K562 (cell line): ENCODE data around the gene AGAP3. TPM values are rescaled to one million over a fixed set of nuclear protein-coding genes. Genes with fewer than 3 reads are reported as not detected.

Experiments used
- CBFA2T2 ChIP-seq: fragments of 450-650 bp; conservative IDR thresholded peaks from 2 replicates; pipeline ENCODE4 v1.6.1; 2017; ENCODE audit warnings: mild to moderate bottlenecking
- DIDO1 ChIP-seq: fragments of 450-650 bp; IDR thresholded peaks from 2 replicates; pipeline ENCODE4 v1.6.1; 2016; ENCODE audit warnings: low read depth, missing biosample characterization, missing genetic modification characterization
- FOXM1 ChIP-seq, 2 experiments: fragments of 450-650 bp in 1 of 2; sonication (generic) in 1 of 2; formaldehyde crosslinking in 1 of 2; IDR thresholded peaks; 2 replicates each; pipeline versions ENCODE4 v1.6.1 to v1.9.0; 2017 to 2022; ENCODE audit warnings: low read depth in 2 of 2, mild to moderate bottlenecking in 2 of 2, missing genetic modification reagents in 1 of 2, moderate library complexity in 1 of 2
- FUS ChIP-seq: fragments of 200-400 bp; formaldehyde crosslinking; optimal IDR thresholded peaks from 2 replicates; pipeline ENCODE3; 2017; ENCODE audit warnings: low read depth, low read length
- KLF6 ChIP-seq: fragments of 250-450 bp; sonication (Bioruptor Pico); IDR thresholded peaks from 2 replicates; pipeline ENCODE4 v1.4.0; 2020; ENCODE audit warnings: mild to moderate bottlenecking, moderate library complexity, borderline replicate concordance
- MEF2D ChIP-seq: conservative IDR thresholded peaks from 2 replicates; pipeline ENCODE4 v1.6.1; 2016; ENCODE audit warnings: low read depth, missing genetic modification characterization, missing compliant biosample characterization
- MTA3 ChIP-seq: fragments of 450-650 bp; formaldehyde crosslinking; IDR thresholded peaks from 2 replicates; pipeline ENCODE4 v1.6.1; 2017; ENCODE audit warnings: mild to moderate bottlenecking, borderline replicate concordance
- PTRF ChIP-seq: fragments of 450-650 bp; IDR thresholded peaks from 2 replicates; pipeline ENCODE4 v1.6.1; 2016; ENCODE audit warnings: mild to moderate bottlenecking, missing genetic modification characterization, missing compliant biosample characterization
- SAP30 ChIP-seq: fragments of 200-600 bp; sonication (generic); IDR thresholded peaks from 2 replicates; pipeline ENCODE4 v1.6.1; 2012; ENCODE audit warnings: borderline replicate concordance, low read depth, mild to moderate bottlenecking, moderate library complexity, low read length, control low read depth, inconsistent platforms; ENCODE audit not compliant: insufficient read depth, poor library complexity, severe bottlenecking
- SREBF2 ChIP-seq: sonication (generic); formaldehyde crosslinking; IDR thresholded peaks from 2 replicates; pipeline ENCODE4 v1.4.0; 2020; ENCODE audit warnings: mild to moderate bottlenecking, missing genetic modification reagents
- ZBED1 ChIP-seq: IDR thresholded peaks from 2 replicates; pipeline ENCODE4 v1.6.1; 2014
- ZBTB7A ChIP-seq: IDR thresholded peaks from 2 replicates; pipeline ENCODE4 v1.6.1; 2011; ENCODE audit warnings: low read depth, mild to moderate bottlenecking, low read length, moderate library complexity, borderline replicate concordance; ENCODE audit not compliant: control insufficient read depth
- ZEB2 ChIP-seq: fragments of 450-650 bp; IDR thresholded peaks from 2 replicates; pipeline ENCODE4 v1.6.1; 2016
- ZKSCAN3 ChIP-seq: fragments of 250-450 bp; sonication (Bioruptor Pico); IDR thresholded peaks from 2 replicates; pipeline ENCODE4 v1.4.0; 2020
- ZNF23 ChIP-seq: fragments of 250-450 bp; sonication (Bioruptor Pico); IDR thresholded peaks from 2 replicates; pipeline ENCODE4 v1.4.0; 2020; ENCODE audit warnings: mild to moderate bottlenecking
- polyA plus RNA-seq, 8 experiments: library from polyadenylated mRNA; depleted of rRNA in 4 of 8; stranded (reverse) in 5 of 8; unstranded in 3 of 8; fragments of >200 nt; fragmentation: Nextera tagmentation in 2 of 8; fragmentation: Illumina TruSeq in 1 of 8; extraction: Ambion mirVana in 2 of 8; extraction: Trizol in 1 of 8; gene quantifications; 2 replicates each; pipeline versions ENCODE4 v1.2.1 to v1.2.3, GENCODE V29; 2011 to 2014; ENCODE audit warnings: inconsistent platforms in 1 of 8, missing spikeins in 1 of 8
- total RNA-seq, 7 experiments: library from RNA; depleted of rRNA in 6 of 7; stranded (reverse); fragments of >200 nt in 6 of 7; fragmentation: Illumina TruSeq in 2 of 7; extraction: Trizol in 2 of 7; gene quantifications; 2 replicates each; pipeline versions ENCODE4 v1.2.1 to v1.2.3, GENCODE V29; 2011 to 2021; ENCODE audit warnings: low replicate concordance in 1 of 7
- TF ChIP-seq, protein P1 (sequence below): sonication (generic); formaldehyde crosslinking; IDR thresholded peaks from 2 replicates; pipeline ENCODE4 v1.8.0; 2022; ENCODE audit warnings: mild to moderate bottlenecking, missing genetic modification reagents
- TF ChIP-seq, protein P2 (sequence below): sonication (generic); formaldehyde crosslinking; IDR thresholded peaks from 2 replicates; pipeline ENCODE4 v1.8.1; 2022; ENCODE audit warnings: missing genetic modification reagents
- TF ChIP-seq, protein P3 (sequence below): fragments of 450-650 bp; IDR thresholded peaks from 2 replicates; pipeline ENCODE4 v1.7.0; 2016; ENCODE audit warnings: borderline replicate concordance
- TF ChIP-seq, protein P4 (sequence below): sonication (generic); formaldehyde crosslinking; IDR thresholded peaks from 2 replicates; pipeline ENCODE4 v1.8.0; 2022; ENCODE audit warnings: mild to moderate bottlenecking, missing genetic modification reagents
- TF ChIP-seq, protein P5 (sequence below): fragments of 200-800 bp; sonication (Bioruptor generic); IDR thresholded peaks from 2 replicates; pipeline ENCODE4 v1.6.1; 2017; ENCODE audit warnings: missing genetic modification characterization, missing compliant biosample characterization

AGAP3 gene
- total and polyA plus RNA-seq, 9 of the 15 experiments (the other 6 are each of a cell fraction or from before 2014, with no cell fraction given), result 3.4 to 208 (median 62.2) TPM

DNA sequence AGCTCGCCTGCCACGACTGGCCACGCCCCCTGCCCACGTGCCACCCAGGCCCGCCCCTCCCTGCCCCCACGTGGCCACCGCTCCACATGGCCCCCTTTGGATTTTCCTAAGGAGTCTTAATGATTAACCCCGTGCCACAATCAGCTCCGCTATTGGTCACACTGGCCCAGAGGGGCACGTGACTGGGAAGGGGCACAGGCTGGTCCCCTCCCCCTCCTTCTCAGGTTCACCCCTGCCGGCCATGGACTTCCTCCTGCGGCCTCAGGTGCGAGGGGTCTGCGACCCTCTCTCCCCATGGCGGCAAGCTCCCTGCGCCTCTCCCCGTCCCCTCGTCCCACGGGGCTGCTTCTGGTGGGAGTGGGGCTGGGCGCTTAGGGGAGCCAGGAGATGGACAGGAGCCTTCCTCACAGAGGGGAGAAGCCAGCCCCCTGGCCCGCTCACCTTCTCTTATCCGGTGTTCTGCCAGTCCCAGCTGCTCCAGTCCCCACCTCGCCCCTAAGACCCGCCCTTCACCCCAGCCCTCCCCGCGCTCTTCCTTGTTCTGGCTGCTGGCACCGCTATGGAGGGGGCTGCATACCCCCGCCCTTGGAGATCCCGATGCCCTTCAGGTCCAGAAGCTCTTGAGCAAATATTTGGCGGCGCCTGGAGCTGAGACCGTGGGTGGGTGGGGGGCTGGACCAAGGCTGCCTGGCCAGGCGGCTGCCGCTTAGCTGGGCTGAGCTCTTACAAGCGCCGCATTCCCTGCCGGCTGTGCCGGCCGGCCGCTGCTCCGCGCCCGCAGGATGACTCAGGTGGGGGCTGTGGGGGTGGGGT is 23.7 kb upstream of the AGAP3 start (continued):
- TF ChIP-seq MTA3 (no peak; the same call in 1 of the 2 replicates), SAP30 (peak; percentile 96), DIDO1 (tag) (no peak), MEF2D (tag) (no peak), ZBTB7A (peak; percentile 72), PTRF (tag) (no peak), FUS (no peak), SREBF2 (peak; percentile 98), ZNF23 (CRISPR knock-in tag) (no peak), ZEB2 (no peak), ZKSCAN3 (CRISPR knock-in tag) (no peak), FOXM1 (IDR thresholded peaks at IDR 0.05; ENCODE audit: low read depth) (no peak), FOXM1 (CRISPR knock-in tag; IDR thresholded peaks at IDR 0.05; ENCODE audit: low read depth) (no peak), ZBED1 (no peak), CBFA2T2 (peak; percentile 75), KLF6 (no peak)
- TF ChIP-seq, protein P1, sequence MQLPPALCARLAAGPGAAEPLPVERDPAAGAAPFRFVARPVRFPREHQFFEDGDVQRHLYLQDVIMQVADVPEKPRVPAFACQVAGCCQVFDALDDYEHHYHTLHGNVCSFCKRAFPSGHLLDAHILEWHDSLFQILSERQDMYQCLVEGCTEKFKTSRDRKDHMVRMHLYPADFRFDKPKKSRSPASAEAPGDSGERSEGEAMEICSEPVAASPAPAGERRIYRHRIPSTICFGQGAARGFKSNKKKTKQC (CRISPR knock-in tag), result no peak
- TF ChIP-seq, protein P2, sequence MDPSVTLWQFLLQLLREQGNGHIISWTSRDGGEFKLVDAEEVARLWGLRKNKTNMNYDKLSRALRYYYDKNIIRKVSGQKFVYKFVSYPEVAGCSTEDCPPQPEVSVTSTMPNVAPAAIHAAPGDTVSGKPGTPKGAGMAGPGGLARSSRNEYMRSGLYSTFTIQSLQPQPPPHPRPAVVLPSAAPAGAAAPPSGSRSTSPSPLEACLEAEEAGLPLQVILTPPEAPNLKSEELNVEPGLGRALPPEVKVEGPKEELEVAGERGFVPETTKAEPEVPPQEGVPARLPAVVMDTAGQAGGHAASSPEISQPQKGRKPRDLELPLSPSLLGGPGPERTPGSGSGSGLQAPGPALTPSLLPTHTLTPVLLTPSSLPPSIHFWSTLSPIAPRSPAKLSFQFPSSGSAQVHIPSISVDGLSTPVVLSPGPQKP, result no peak
- TF ChIP-seq, protein P3, sequence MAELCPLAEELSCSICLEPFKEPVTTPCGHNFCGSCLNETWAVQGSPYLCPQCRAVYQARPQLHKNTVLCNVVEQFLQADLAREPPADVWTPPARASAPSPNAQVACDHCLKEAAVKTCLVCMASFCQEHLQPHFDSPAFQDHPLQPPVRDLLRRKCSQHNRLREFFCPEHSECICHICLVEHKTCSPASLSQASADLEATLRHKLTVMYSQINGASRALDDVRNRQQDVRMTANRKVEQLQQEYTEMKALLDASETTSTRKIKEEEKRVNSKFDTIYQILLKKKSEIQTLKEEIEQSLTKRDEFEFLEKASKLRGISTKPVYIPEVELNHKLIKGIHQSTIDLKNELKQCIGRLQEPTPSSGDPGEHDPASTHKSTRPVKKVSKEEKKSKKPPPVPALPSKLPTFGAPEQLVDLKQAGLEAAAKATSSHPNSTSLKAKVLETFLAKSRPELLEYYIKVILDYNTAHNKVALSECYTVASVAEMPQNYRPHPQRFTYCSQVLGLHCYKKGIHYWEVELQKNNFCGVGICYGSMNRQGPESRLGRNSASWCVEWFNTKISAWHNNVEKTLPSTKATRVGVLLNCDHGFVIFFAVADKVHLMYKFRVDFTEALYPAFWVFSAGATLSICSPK, result no peak
- TF ChIP-seq, protein P4, sequence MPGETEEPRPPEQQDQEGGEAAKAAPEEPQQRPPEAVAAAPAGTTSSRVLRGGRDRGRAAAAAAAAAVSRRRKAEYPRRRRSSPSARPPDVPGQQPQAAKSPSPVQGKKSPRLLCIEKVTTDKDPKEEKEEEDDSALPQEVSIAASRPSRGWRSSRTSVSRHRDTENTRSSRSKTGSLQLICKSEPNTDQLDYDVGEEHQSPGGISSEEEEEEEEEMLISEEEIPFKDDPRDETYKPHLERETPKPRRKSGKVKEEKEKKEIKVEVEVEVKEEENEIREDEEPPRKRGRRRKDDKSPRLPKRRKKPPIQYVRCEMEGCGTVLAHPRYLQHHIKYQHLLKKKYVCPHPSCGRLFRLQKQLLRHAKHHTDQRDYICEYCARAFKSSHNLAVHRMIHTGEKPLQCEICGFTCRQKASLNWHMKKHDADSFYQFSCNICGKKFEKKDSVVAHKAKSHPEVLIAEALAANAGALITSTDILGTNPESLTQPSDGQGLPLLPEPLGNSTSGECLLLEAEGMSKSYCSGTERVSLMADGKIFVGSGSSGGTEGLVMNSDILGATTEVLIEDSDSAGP (CRISPR knock-in tag), result no peak
- TF ChIP-seq, protein P5, sequence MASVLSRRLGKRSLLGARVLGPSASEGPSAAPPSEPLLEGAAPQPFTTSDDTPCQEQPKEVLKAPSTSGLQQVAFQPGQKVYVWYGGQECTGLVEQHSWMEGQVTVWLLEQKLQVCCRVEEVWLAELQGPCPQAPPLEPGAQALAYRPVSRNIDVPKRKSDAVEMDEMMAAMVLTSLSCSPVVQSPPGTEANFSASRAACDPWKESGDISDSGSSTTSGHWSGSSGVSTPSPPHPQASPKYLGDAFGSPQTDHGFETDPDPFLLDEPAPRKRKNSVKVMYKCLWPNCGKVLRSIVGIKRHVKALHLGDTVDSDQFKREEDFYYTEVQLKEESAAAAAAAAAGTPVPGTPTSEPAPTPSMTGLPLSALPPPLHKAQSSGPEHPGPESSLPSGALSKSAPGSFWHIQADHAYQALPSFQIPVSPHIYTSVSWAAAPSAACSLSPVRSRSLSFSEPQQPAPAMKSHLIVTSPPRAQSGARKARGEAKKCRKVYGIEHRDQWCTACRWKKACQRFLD, result 0 out of 2 replicates have a peak, but pooled peaks have one; percentile 29
